ENCODE data around the gene TRPT1. TPM values are rescaled to one million over a fixed set of nuclear protein-coding genes. Genes with fewer than 3 reads are reported as not detected.

TRPT1 gene
- total and polyA plus RNA-seq, 9 of the 15 experiments (the other 6 are each of a cell fraction or from before 2014, with no cell fraction given), result 4.6 to 41.7 (median 23.1) TPM

DNA sequence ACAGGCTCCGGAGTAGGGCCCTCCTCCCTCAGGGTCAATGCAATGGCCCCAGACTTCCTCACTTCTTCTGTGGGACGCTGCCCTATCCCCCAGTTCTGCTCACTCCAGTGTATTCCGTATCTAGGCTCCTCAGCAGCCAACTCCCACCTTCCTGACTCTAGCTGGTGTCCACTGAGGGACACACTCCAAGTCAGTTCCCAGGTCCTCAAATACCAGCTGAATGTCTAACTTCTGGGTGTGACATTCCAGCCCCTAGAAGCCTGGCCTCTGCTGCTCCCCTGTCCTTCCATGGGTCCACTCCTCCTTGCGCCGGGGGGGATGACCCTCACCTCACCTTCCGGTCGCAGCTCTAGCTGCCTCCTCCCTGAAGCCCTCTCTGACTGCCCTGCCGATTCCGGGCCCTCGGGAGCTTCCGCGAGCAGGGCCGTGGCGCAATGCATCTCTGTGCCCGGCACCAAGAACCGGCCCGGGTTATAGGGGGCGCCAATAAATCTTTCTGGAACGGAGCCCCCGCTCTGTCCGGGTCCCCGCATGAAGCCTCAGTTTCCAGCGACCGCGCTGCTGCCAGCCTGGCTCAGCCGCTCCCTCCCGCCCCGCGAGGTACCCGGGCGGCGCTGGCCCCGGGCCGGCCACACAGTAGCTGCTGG is 43.0 kb upstream of the TRPT1 start (continued):
- TF ChIP-seq, protein P1, sequence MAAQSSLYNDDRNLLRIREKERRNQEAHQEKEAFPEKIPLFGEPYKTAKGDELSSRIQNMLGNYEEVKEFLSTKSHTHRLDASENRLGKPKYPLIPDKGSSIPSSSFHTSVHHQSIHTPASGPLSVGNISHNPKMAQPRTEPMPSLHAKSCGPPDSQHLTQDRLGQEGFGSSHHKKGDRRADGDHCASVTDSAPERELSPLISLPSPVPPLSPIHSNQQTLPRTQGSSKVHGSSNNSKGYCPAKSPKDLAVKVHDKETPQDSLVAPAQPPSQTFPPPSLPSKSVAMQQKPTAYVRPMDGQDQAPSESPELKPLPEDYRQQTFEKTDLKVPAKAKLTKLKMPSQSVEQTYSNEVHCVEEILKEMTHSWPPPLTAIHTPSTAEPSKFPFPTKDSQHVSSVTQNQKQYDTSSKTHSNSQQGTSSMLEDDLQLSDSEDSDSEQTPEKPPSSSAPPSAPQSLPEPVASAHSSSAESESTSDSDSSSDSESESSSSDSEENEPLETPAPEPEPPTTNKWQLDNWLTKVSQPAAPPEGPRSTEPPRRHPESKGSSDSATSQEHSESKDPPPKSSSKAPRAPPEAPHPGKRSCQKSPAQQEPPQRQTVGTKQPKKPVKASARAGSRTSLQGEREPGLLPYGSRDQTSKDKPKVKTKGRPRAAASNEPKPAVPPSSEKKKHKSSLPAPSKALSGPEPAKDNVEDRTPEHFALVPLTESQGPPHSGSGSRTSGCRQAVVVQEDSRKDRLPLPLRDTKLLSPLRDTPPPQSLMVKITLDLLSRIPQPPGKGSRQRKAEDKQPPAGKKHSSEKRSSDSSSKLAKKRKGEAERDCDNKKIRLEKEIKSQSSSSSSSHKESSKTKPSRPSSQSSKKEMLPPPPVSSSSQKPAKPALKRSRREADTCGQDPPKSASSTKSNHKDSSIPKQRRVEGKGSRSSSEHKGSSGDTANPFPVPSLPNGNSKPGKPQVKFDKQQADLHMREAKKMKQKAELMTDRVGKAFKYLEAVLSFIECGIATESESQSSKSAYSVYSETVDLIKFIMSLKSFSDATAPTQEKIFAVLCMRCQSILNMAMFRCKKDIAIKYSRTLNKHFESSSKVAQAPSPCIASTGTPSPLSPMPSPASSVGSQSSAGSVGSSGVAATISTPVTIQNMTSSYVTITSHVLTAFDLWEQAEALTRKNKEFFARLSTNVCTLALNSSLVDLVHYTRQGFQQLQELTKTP (IDR thresholded peaks at IDR 0.05; ENCODE audit: low read depth in 1 of 2, partially characterized antibody in 2 of 2), result peak; percentile 55
- TF ChIP-seq KDM5B (IDR thresholded peaks at IDR 0.05; ENCODE audit: insufficient replicate concordance, low read depth, low read length) (peak; percentile 37), GTF2E2 (tag; IDR thresholded peaks at IDR 0.05) (peak; percentile 53; the same call in 1 of the 2 replicates), ZNF436 (CRISPR knock-in tag; IDR thresholded peaks at IDR 0.05) (peak; percentile 99), PHF8 (IDR thresholded peaks at IDR 0.05; ENCODE audit: borderline replicate concordance, low read length) (peak; percentile 9; the same call in 1 of the 2 replicates), HDAC1 (IDR thresholded peaks at IDR 0.05) (peak in 1 of 2 experiments; percentile 17; a peak in 1 of 4 replicates), MYNN (IDR thresholded peaks at IDR 0.05) (peak; percentile 78), MYNN (CRISPR knock-in tag; IDR thresholded peaks at IDR 0.05) (no peak), BCOR (IDR thresholded peaks at IDR 0.05) (peak; percentile 88), PHB (CRISPR knock-in tag; IDR thresholded peaks at IDR 0.05) (no peak), ESRRA (IDR thresholded peaks at IDR 0.05; ENCODE audit: borderline replicate concordance, low read depth) (peak; percentile 83), NR2C1 (IDR thresholded peaks at IDR 0.05) (no peak), NR2C1 (tag; IDR thresholded peaks at IDR 0.05) (peak; percentile 70), ETV5 (CRISPR knock-in tag; IDR thresholded peaks at IDR 0.05; ENCODE audit: low read depth) (peak; percentile 95), HDAC2 (IDR thresholded peaks at IDR 0.05) (peak; percentile 65)
- TF ChIP-seq, protein P2, sequence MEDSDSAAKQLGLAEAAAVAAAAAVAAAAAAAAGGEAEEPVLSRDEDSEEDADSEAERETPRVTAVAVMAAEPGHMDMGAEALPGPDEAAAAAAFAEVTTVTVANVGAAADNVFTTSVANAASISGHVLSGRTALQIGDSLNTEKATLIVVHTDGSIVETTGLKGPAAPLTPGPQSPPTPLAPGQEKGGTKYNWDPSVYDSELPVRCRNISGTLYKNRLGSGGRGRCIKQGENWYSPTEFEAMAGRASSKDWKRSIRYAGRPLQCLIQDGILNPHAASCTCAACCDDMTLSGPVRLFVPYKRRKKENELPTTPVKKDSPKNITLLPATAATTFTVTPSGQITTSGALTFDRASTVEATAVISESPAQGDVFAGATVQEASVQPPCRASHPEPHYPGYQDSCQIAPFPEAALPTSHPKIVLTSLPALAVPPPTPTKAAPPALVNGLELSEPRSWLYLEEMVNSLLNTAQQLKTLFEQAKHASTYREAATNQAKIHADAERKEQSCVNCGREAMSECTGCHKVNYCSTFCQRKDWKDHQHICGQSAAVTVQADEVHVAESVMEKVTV (CRISPR knock-in tag; IDR thresholded peaks at IDR 0.05), result 0 out of 2 replicates have a peak, but pooled peaks have one; percentile 19
- TF ChIP-seq, protein P3, sequence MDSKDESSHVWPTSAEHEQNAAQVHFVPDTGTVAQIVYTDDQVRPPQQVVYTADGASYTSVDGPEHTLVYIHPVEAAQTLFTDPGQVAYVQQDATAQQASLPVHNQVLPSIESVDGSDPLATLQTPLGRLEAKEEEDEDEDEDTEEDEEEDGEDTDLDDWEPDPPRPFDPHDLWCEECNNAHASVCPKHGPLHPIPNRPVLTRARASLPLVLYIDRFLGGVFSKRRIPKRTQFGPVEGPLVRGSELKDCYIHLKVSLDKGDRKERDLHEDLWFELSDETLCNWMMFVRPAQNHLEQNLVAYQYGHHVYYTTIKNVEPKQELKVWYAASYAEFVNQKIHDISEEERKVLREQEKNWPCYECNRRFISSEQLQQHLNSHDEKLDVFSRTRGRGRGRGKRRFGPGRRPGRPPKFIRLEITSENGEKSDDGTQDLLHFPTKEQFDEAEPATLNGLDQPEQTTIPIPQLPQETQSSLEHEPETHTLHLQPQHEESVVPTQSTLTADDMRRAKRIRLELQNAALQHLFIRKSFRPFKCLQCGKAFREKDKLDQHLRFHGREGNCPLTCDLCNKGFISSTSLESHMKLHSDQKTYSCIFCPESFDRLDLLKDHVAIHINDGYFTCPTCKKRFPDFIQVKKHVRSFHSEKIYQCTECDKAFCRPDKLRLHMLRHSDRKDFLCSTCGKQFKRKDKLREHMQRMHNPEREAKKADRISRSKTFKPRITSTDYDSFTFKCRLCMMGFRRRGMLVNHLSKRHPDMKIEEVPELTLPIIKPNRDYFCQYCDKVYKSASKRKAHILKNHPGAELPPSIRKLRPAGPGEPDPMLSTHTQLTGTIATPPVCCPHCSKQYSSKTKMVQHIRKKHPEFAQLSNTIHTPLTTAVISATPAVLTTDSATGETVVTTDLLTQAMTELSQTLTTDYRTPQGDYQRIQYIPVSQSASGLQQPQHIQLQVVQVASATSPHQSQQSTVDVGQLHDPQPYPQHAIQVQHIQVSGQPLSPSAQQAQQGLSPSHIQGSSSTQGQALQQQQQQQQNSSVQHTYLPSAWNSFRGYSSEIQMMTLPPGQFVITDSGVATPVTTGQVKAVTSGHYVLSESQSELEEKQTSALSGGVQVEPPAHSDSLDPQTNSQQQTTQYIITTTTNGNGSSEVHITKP (IDR thresholded peaks at IDR 0.05; ENCODE audit: partially characterized antibody), result peak; percentile 55
- TF ChIP-seq, protein P4, sequence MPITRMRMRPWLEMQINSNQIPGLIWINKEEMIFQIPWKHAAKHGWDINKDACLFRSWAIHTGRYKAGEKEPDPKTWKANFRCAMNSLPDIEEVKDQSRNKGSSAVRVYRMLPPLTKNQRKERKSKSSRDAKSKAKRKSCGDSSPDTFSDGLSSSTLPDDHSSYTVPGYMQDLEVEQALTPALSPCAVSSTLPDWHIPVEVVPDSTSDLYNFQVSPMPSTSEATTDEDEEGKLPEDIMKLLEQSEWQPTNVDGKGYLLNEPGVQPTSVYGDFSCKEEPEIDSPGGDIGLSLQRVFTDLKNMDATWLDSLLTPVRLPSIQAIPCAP (CRISPR knock-in tag; IDR thresholded peaks at IDR 0.05; ENCODE audit: borderline replicate concordance), result no peak
